Measurements from ENCODE around the gene JARID2. TPM values are rescaled to one million over a fixed set of nuclear protein-coding genes. Genes with fewer than 3 reads are reported as not detected.

Gene JARID2
- total and polyA plus RNA-seq, 2 of the 8 experiments (the other 6 are each of a cell fraction or from before 2014, with no cell fraction given), result 60.1 to 239 TPM

DNA sequence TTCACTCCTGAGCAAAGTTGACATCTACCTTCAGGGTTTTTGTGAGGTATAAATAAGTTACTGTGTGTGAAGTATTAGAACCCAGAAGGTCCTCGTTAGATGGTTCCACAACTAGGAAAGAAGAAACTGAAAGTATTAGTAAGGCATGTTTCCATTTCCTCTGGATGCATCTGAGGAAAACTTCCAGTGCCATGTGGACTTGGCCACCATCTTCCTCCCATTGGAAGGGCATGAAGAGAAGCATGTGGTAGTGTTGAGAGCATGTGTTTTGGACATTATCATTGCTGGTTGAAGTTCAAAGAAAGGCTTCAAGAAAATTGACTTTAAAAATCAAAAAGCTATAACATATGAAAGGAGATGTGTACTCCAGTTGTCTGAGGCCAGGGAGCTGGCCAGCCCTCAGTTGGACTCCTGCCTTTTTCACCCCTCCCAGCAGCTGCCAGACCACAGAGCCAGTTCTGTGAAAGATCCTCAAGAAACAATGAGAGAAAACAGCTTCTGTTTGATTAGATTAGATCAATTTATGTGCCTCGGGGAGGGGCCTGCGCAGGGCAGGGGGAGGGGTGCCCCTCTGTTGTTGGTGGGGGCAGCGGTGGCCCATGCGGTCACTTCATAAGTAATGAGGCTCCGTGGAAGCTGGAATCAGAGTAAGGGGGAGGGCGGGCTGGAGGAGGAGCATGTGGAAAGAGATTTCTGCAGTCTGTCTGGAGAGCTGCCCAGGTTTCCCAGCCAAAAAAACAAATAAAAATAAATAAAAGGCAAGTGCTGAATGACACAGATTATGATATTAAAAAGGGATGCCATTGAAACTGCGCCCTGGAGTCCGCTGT lies 154.0 kb downstream of the JARID2 start (continued):
- TF ChIP-seq TAF1 (IDR thresholded peaks at IDR 0.05; ENCODE audit: low read depth, low read length) (no peak), KDM1A (IDR thresholded peaks at IDR 0.05; ENCODE audit: borderline replicate concordance, low read length) (no peak), CBX5 (IDR thresholded peaks at IDR 0.05; ENCODE audit: low read depth, low read length) (no peak), EGR1 (IDR thresholded peaks at IDR 0.05; ENCODE audit: borderline replicate concordance, low read depth, low read length) (no peak), KDM4A (IDR thresholded peaks at IDR 0.05; ENCODE audit: low read depth, low read length, severe bottlenecking) (no peak), POLR2A (IDR thresholded peaks at IDR 0.05; ENCODE audit: control extremely low read depth in 1 of 2, low read depth in 2 of 2, low read length in 2 of 2) (no peak), RAD21 (IDR thresholded peaks at IDR 0.05 in 1 of 2, conservative IDR thresholded peaks at IDR 0.05 in 1 of 2; ENCODE audit: low read depth in 2 of 2, low read length in 2 of 2) (no peak)
- TF ChIP-seq, protein P1, sequence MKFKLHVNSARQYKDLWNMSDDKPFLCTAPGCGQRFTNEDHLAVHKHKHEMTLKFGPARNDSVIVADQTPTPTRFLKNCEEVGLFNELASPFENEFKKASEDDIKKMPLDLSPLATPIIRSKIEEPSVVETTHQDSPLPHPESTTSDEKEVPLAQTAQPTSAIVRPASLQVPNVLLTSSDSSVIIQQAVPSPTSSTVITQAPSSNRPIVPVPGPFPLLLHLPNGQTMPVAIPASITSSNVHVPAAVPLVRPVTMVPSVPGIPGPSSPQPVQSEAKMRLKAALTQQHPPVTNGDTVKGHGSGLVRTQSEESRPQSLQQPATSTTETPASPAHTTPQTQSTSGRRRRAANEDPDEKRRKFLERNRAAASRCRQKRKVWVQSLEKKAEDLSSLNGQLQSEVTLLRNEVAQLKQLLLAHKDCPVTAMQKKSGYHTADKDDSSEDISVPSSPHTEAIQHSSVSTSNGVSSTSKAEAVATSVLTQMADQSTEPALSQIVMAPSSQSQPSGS (IDR thresholded peaks at IDR 0.05; ENCODE audit: low read length), result no peak; the same call in 1 of the 2 replicates
